Omental fat pad (tissue), 4 donors: Measurements from ENCODE around the gene PSMA7. TPM values are rescaled to one million over a fixed set of nuclear protein-coding genes. Genes with fewer than 3 reads are reported as not detected.
A peak's percentile ranks its signal among the peaks of the same experiment; 100 is the strongest.

ENCODE experiments used
- ATAC-seq: fragments of 150-250 bp; one replicate; pipeline ENCODE4 v1.9.1; 2016; ENCODE audit warnings: mild to moderate bottlenecking, moderate library complexity; ENCODE audit not compliant: low FRiP score
- DNase-seq: peaks from one replicate; pipeline ENCODE4 v3.0.0-alpha.2; 2019; ENCODE audit warnings: low spot score
- CTCF ChIP-seq, 3 donors: fragments of 450-650 bp; IDR thresholded peaks; one replicate each; pipeline ENCODE4 v1.5.1; 2016 to 2017; ENCODE audit warnings: antibody characterized with exemption in 3 of 3, mild to moderate bottlenecking in 3 of 3, moderate library complexity in 2 of 3
- total RNA-seq, 4 donors: library from RNA; depleted of rRNA; stranded (reverse); fragments of >200 nt; gene quantifications; one replicate each; pipeline ENCODE4 v1.1.0, GENCODE V29; 2016

Gene PSMA7
- total RNA-seq, 4 donors from 2014 or later = 345 to 725 (median 409) TPM

GRCh38 chr20:62176866-62177265, 33.7 kb upstream of the PSMA7 start:
- DNase-seq = no peak
- ATAC-seq = no peak
- TF ChIP-seq CTCF (IDR thresholded peaks at IDR 0.05) = no peak

- DNase-seq (no peak), ATAC-seq (no peak)
- no peak for TF ChIP-seq CTCF (IDR thresholded peaks at IDR 0.05)
These were observed 32.5 kb upstream of the PSMA7 start for GRCh38 chr20:62175711-62176110.

- no peak for TF ChIP-seq CTCF (IDR thresholded peaks at IDR 0.05)
- DNase-seq (no peak), ATAC-seq (peak; percentile 11)
These were observed 31.9 kb upstream of the PSMA7 start for GRCh38 chr20:62174870-62175624.

- no peak for ATAC-seq
- TF ChIP-seq CTCF (IDR thresholded peaks at IDR 0.05) = no peak
These were observed 31.0 kb upstream of the PSMA7 start for GRCh38 chr20:62174021-62174804.

GRCh38 chr20:62172666-62173065, 29.5 kb upstream of the PSMA7 start:
- TF ChIP-seq CTCF (IDR thresholded peaks at IDR 0.05) = no peak
- ATAC-seq = no peak
- no peak for DNase-seq

More at GRCh38 chr20:62174021-62174804, 31.0 kb upstream of the PSMA7 start:
- no peak for DNase-seq

- ATAC-seq = no peak
- no peak for DNase-seq
- no peak for TF ChIP-seq CTCF (IDR thresholded peaks at IDR 0.05)
These were observed 28.1 kb upstream of the PSMA7 start for GRCh38 chr20:62171245-62171644.
